ENCODE data around the gene FMNL2.
"Not testable (repeated sequence)": the region's sequence is repeated elsewhere in the genome, so short reads cannot be mapped to it uniquely, and the experiment has no call there.

The FMNL2 gene

DNA sequence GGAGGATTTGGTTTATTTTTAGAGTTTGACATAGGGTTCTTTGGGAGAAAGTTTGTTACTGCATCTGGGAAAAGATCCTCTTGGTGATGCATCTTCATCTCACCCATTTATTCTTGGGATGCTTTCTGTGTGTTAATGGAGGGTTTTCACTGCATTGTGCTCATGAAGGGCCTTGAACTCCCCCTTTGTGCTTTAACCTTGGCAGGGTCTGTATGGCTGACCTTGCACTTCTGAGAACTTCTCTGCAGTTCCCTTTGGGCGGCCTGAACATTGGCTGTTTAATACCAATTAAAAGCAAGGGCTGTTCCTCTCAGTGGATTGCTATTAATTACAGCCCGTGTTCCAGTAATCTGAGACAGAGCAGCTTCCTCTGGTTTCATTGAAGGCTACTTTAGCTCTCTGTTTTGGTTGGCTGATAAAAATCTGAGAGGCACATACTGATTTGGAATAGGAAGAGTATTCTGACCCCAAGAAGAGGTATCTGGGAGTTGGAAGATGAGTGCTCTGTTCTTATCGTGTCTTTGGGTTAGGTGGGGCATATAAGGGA, 37.5 kb downstream of the FMNL2 start:
- in situ Hi-C loops (cut with MboI; ENCODE audit: low sequenced_read_pairs), result no loop called here

DNA sequence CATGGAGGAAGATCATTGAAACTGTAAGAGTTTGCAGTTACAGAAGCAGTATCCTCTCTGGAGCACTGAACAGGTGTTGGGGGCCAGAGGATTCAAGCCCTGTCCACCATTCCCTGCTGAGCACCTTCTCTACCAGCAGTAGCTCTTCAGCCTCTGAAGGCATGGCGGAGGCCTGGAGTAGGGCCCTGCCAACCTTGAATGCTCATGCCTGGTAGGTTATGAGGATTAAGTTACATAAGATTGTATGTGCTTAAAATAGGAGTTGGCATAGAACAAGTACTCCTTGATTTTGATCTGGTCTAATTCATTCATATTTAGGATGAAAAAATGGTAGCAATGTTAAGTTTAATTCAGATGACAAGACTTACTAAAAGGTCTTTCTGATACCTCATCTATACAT, 40.2 kb downstream of the FMNL2 start:
- in situ Hi-C loops (cut with MboI; ENCODE audit: low sequenced_read_pairs), result no loop called here

DNA sequence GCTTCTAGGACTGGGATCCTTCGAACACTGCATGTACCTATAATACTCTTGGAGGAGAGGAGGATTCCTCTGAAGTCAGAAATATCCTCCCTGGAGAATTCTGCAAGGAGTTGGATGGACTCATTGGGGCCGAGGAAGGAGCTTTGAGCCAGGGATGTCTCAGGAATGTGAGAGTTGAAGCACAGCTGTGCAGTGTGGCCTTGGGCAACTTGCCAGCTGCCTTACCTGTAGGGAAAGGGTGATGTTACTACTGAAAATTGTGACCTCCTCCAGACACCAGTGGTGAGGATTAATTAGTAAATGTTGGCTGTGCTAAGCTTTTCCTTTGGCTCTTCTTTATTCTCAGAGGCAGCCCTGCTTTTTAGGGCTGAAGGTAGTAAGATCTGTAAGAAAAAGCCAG, 41.4 kb downstream of the FMNL2 start:
- in situ Hi-C loops (cut with MboI; ENCODE audit: low sequenced_read_pairs), result no loop called here

DNA sequence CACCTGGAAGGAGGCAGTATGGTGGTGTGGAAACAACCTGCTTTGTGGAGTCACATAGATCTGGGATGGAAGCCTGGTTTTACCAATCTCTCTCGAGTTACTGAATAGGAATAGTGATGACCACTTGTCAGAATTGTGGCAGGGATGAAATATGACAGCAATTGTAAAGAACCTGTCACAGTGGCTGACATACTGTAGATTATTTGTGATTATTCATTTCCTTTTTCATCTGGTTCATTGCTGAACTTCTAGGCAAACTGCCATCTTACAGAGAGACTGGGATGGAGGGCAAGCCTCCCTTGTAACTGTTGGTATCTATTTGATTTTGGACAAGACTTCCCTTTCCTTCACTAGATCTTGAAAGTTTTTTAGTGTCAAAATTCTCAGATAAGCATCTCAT, 42.0 kb downstream of the FMNL2 start:
- in situ Hi-C loops (cut with MboI; ENCODE audit: low sequenced_read_pairs), result no loop called here

DNA sequence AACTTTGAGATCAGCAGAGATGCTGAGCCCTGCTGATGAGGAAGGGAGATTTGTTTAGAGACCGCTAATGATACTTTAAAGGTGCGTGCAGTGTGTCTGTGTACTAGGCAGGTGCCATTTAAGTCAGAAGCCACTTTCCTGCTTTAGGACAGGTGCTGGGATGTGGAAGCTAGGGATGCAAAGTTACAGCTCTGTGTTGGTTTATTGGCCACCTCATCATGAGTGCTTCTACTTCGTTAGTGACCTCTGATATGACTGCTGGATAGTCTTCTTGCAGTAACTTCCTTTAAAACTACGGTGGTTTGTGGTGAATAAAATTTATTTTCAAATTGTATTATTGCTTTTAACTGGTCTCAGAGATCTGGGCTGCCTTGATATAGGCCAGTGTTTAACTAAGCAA, 44.1 kb downstream of the FMNL2 start:
- in situ Hi-C loops (cut with MboI; ENCODE audit: low sequenced_read_pairs), result no loop called here

DNA sequence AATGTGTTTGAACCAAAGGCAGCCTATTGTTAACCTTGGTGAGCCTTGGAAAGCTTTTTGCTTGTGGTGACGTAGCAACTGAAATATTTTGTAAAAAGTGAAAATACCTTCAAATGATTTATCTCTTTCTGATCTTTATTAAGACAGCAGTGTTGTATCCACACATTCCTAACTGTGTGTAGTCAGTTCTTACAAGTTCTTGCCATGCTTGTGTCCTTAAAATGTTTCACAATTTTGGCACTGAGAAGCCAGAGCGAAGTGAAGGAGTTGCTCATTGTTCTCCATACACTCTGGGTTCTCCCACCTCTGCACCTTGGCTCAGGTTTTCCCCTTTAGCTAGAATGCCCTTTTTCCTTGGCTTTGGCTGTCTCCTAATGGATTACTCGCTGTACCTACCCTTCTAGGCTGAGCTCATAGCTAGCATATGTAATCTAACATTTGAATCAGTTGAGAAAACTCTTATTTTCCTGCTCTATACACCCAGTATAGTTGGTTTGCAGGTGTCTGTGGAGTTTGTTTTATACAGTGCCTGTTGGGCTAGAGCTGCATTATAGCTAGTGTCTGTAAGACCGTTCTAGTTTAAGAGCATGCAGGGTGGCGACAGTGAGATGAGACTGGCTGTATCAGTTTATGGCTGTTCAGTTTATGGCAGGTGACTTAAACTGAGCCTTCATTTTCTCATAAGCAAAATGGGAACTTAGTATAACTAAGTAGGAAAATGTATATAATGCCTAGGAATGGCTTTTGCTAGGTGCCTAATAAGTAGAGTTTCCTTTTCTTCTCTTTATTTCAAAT, 45.5 kb downstream of the FMNL2 start:
- in situ Hi-C loops (cut with MboI; ENCODE audit: low sequenced_read_pairs), result no loop called here

DNA sequence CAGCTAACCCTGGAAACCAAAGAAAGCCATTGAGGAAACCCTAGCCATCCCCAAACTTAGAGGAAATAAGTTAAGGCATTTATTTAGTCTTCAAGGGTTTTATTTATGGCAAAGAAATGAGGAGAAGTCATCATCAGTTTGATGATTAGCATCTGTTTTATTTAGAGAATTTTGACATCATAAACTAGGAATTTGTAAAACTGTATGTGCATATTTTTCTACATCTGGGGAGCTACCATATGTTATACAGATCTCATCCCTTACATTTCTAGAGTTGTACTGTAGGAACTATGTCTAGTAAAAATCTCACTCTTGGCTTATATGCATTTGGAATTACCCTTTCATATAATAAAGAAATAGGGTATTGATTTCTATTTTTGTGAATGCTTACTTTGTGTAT, 48.7 kb downstream of the FMNL2 start:
- in situ Hi-C loops (cut with MboI; ENCODE audit: low sequenced_read_pairs), result no loop called here

DNA sequence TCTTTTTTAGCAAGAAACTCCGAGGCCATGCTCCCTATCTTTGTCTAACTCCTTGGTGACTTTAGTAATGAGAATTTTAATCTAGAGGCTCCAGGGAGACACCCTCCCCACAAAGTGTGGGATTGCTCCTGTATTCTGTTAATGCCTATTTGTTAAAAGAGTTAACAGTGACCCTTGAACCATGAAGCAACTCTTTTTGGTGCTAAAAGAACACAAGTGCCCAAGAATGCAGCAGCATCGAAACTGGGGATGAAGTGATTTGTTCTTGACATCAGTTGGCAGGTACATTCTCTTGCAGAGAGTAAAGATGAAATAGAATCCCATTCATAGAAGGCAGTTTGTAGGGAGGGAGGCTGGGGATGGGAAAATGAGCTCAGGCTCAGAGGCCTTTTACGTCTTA, 50.0 kb downstream of the FMNL2 start:
- in situ Hi-C loops (cut with MboI; ENCODE audit: low sequenced_read_pairs), result no loop called here

DNA sequence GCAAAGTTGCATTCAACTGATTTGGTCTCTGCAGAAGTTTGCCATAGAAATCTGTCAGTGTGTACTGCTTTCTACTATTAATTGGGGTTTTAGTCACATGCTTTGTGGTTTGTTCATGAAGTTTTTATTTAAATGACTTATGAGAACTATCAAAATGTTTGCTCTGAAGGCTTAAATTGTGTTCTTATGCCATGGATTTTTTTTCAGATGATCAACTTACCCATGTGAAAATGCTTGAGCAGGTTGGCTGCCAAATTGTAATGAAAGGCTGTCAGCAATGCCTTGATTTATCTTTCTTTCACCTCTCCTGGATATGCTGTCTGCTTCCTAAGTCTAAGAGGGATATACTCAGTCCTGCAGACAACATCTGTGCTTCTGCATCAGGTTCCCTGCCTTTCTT, 50.7 kb downstream of the FMNL2 start:
- in situ Hi-C loops (cut with MboI; ENCODE audit: low sequenced_read_pairs), result no loop called here

DNA sequence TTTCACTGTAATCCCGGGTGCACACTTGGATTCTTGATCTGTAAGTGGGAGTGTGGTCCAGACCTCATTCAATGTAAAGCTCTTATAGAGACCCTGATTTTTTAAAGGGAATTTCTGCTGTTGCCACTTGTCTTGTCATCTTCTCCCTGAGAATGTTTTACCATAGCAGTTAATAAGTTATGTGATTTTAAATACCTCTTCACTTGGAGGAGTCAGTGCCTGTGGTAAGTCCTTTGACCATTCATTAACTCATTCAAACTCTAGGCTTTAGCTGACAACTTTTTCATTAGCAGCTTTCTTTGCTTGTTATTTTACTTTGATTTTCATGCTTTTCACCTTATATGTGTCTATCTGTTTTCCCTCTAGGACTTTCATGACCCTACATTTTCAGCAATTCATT, 51.3 kb downstream of the FMNL2 start:
- in situ Hi-C loops (cut with MboI; ENCODE audit: low sequenced_read_pairs), result no loop called here

DNA sequence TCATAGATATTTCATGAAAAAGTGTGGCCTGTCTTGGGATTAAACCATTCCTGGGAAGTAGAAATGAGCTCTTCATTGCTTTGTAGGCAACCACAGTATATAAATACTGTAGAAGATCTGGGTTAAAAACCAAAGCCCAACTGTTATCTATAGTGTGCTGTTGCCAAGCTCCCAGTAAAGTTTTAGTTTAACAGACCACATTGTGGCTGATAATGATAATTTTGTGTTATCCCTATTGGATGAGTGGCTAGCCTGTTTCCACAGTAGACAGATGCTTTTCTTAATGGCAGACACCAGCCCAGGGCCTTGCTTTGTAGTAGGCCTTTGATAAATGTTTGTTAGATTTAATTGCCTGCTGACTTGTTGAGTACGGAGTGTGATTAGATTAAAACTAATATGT, 52.1 kb downstream of the FMNL2 start:
- in situ Hi-C loops (cut with MboI; ENCODE audit: low sequenced_read_pairs), result no loop called here

DNA sequence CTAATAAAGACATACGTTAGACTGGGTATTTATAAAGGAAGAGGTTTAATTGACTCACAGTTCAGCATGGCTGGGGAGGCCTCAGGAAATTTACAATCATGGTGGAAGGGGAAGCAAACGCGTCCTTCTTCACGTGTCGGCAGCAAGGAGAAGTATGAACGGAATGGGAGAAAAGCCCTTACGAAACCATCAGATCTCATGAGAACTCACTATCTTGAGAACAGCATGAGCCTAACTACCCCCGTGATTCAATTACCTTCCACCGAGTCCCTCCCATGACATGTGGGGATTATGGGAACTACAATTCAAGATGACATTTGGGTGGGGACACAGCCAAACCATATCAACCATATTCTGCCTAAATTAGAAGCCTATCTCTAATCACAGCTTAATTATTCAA, 53.3 kb downstream of the FMNL2 start:
- in situ Hi-C loops (cut with MboI; ENCODE audit: low sequenced_read_pairs), result not testable (repeated sequence)

DNA sequence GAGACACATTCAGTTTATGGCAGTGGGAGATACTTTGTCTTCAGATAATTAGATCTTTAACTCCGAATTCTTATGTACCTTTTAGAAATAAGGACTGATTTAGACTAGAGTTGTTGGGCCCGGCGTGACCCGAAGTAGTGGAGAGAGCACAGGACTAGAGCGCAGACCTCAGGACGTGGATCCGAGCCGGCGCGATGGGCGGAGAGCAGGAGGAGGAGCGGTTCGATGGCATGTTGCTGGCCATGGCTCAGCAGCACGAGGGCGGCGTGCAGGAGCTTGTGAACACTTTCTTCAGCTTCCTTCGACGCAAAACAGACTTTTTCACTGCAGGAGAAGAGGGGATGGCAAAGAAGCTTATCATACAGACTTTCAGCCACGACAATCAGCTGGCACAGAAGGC, 54.5 kb downstream of the FMNL2 start:
- in situ Hi-C loops (cut with MboI; ENCODE audit: low sequenced_read_pairs), result no loop called here

DNA sequence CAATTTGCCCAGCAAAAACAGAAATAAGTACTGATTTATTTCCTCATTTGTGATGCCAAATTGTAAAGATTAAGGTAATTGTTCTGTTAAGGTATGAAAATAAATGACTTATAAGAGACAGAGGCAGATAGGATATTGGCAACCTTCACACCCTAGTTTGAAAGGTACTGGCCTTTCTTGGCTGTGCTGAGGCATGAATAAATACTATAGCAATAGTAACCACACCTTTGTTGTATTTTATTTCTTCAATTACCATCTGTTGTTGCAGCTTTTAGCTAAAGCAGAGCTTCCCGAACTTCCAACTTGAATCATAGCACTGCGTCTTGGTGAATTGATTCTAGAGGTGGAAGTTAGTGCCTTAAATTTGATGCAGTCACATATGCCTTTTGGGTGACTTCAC, 55.9 kb downstream of the FMNL2 start:
- in situ Hi-C loops (cut with MboI; ENCODE audit: low sequenced_read_pairs), result no loop called here

DNA sequence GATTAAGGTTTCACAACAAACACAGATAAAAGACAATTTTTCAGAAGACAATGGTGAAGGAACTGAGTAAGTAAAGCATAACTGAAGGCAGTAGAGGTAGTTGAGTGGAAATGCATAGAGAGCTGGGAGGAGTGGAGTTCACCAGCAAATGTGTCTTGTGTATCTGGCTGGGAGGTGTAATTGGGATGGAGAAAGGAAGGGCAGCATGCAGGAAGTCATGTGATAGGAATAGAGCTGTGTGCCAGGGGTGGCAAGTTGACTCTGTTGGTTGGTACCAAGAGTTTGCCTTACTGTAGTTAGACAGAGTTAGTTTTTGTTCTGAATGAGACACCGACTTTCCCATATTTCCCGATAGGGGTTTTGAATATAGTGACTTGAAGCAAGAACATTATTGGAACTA, 56.3 kb downstream of the FMNL2 start:
- in situ Hi-C loops (cut with MboI; ENCODE audit: low sequenced_read_pairs), result no loop called here

DNA sequence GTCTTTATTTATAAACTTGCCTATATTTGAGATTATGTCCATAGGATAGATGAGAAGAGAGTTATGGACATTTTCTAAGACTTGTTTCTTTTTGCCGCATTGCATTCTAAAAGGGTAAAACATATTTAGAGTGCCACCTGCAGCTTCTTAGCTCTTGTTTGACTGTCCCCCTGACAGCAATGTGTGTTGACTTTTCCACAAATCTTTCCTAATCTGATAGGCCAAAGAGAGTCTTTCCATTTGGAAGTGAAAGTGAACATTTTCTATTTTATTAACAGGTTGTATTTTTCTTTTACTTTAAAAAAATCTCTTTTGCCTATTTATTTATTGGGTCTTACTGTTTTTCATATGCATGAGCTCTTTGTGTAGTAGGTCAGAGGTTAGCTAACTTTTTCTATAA, 58.4 kb downstream of the FMNL2 start:
- in situ Hi-C loops (cut with MboI; ENCODE audit: low sequenced_read_pairs), result no loop called here

DNA sequence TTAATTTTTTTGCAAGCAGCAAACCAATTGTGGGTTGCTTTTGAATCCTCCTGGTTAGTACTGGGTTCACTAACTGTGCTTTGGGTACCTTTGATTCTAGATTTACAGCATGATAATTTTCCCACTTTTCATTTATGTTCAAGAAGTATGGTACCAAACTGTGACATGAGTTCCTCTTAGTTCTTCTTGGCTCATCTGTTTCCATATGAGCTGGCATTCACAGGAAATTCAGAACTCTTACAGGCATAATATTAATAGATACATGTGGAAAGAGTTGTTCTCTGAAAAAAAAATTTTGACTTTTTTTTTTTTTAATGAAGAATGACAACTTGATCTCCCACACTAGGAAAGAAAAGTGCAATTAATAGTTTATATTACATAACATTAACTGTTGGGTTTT, 59.4 kb downstream of the FMNL2 start:
- in situ Hi-C loops (cut with MboI; ENCODE audit: low sequenced_read_pairs), result no loop called here

DNA sequence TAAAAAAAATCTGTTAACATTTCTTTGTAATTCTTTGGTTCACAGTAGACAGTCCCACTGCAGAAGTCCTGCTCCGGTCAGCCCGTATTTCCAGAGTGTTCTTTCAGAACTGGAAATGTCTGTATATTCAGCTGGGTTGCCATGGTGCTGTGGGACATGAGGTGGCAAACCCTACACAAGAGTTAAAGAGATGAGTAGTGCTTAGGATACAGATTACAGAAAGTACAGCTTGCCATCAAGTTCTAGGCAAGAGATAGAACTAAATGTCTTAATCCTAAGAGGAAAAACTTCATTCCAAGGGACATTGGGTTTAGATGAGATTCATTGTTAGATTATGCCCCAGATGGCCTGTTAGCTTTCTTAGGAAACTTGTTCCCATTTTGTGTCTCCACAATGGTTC, 60.1 kb downstream of the FMNL2 start:
- in situ Hi-C loops (cut with MboI; ENCODE audit: low sequenced_read_pairs), result no loop called here

DNA sequence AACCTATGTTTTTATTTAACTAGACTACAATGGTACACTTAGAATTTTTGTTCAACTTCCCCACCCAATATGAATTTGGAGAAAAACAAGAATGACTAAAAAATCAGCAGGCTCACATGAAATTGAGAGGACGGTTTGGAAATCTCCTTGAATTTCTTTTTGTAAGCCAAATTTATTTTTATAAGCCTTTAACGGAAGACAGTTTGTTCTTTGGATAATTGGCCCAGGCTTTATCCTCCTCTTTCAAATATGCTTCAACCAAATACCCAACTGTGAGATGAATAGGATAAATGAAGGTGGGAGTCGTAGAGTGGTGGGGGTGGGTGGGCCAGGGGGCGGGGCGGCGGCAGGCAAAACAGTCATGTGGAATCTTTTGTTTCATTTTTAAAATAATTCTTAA, 60.6 kb downstream of the FMNL2 start:
- in situ Hi-C loops (cut with MboI; ENCODE audit: low sequenced_read_pairs), result no loop called here

DNA sequence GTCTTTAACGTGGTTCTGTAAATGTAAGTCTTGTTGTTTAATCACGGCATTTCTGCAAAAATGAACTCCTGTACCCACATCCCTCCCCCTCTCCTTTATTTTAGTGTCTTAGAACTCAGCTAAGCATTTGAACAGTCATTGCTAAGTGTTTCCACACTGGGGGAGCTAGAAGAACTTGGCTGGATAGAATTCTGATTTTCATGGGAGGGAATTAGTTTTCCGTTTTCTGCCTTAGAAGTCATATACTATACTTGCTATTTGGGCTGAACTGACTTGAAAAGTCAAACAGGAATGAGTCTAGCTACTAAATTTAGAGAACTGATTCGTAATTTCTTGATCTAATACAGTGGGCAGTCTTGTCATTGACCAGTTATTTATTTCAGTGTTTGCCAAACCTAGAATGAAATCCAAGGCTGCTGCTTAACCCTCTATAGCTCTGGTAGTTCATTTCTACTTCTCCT, 61.1 kb downstream of the FMNL2 start:
- in situ Hi-C loops (cut with MboI; ENCODE audit: low sequenced_read_pairs), result no loop called here

DNA sequence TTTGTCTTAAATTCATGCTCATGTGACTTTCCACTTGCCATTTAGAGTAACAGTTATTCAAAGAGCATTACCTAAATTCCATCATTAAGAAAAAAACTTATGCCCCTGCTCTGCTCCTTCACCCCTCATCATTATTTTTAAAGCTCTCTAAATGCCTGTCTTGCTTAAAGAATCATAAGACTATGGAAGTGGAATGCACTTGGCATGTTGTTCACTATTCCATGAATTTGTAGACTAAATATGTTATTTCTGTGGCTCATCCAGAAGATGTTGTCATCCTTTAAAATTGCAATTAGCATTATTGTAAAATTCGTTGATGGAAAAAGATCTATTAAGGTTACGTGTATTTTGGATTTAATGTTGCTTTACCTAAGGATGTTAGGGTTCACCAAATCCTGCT, 61.8 kb downstream of the FMNL2 start:
- in situ Hi-C loops (cut with MboI; ENCODE audit: low sequenced_read_pairs), result no loop called here

DNA sequence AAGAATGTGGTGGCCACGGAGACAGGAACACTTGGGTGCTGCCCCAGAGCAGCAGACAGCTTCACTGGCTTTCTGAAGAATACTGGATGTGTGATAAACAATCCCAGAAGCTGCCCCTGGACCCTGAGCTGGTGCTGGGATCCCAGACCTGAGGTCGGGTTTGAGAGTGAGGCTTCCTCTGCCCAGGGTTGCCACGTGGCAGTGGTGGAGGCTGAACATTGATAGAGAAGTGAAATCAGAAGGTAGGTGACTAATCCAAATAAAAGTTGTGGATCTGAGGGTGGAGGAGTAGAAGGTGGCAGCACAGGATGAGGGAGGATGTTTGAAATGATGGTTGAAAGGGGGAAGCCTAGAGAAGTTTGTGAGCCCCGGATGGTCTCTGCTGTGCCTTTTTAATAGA, 64.0 kb downstream of the FMNL2 start:
- in situ Hi-C loops (cut with MboI; ENCODE audit: low sequenced_read_pairs), result no loop called here

All from HL-60/S4 treated with retinoic acid at 250 ng/mL for 4 days and 3 days (cell line).